ENCODE results near the gene DDX31.

- TF ChIP-seq CTCF (IDR thresholded peaks at IDR 0.05) (peak in 5 of 7 experiments; percentile 5 to 32 (median 25)), POLR2A (IDR thresholded peaks at IDR 0.05) (no peak)
Observed at GRCh38 chr9:132546148-132547051, 123.4 kb downstream of the DDX31 start.

All from body of pancreas (tissue), 4 donors.